Measurements from ENCODE around the gene ADAMTS14. TPM values are rescaled to one million over a fixed set of nuclear protein-coding genes. Genes with fewer than 3 reads are reported as not detected.

ADAMTS14 gene
- total RNA-seq, 1 donor from 2014 or later, result 1.4 TPM

DNA sequence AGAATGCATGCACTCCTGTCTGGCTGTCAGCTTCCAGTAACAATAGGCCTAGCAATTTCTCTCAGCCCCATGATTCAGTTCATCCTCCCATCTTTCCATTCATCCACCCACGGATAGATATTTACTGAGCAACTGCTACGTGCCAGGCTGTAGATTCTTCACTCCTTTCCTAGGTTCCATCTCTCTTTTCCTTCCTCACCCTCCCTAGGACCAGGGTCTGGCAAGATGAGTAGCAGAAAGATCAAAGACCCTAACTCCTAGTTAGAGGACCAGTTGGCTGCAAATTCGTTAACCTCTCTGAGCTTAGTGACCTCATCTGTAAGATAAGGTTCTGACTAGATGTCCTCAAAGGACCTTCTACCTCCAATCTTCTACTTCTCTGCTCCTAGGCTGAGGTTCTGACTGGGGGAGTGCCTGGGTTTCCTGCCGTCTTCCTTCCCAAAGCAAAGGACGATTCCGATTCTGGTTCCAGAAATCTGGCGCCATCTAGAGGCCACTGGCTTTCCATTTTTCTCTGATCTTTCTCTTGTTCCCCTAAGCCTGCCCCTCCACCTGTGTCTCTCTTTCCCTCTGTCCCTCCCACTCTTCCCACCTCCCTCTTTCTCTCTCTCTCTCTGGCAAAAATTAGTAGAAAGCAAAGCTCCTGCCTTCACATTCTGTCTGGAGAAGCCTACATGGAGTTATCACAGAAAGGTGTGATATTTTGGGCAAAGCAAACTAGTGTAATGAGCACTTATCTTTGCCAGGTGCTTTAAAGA, 86.6 kb downstream of the ADAMTS14 start:
- Mint-ChIP-seq H3K27me3 (peaks cover 10% of the 10 kb centered on the region), H3K27ac (no peak overlapping the region), H3K36me3 (no peaks in the 10 kb centered on the region), H3K4me3 (no peak overlapping the region), H3K4me1 (ENCODE audit: unreplicated experiment) (peaks cover 19% of the 10 kb centered on the region), H3K9me3 (no peaks in the 10 kb centered on the region)
- no peak for DNase-seq (ENCODE audit: extremely low spot score, unreplicated experiment)
- TF ChIP-seq, protein P1, sequence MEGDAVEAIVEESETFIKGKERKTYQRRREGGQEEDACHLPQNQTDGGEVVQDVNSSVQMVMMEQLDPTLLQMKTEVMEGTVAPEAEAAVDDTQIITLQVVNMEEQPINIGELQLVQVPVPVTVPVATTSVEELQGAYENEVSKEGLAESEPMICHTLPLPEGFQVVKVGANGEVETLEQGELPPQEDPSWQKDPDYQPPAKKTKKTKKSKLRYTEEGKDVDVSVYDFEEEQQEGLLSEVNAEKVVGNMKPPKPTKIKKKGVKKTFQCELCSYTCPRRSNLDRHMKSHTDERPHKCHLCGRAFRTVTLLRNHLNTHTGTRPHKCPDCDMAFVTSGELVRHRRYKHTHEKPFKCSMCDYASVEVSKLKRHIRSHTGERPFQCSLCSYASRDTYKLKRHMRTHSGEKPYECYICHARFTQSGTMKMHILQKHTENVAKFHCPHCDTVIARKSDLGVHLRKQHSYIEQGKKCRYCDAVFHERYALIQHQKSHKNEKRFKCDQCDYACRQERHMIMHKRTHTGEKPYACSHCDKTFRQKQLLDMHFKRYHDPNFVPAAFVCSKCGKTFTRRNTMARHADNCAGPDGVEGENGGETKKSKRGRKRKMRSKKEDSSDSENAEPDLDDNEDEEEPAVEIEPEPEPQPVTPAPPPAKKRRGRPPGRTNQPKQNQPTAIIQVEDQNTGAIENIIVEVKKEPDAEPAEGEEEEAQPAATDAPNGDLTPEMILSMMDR (conservative IDR thresholded peaks at IDR 0.05), result peak; percentile 91

DNA sequence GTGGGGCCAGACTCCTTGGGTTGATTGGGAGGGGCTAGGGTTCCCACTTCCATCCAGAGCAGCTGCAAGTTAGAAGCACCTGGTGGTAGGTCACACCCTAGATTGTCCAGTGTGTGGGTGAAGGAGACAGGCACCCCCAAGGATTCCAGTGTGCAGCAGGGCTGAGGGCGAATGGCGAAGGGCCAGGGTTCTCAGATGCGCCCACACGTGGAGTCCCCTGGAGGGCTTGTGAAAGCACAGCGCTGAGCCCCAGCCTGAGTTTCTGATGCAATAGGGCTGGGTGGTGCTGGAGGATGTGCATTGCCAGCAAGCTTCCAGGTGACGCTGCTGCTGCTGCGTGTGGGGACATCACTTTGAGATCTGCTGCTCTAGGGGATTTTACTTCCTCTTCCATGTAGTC, 87.5 kb downstream of the ADAMTS14 start:
- H3K27ac Mint-ChIP-seq, result no peak overlapping the region
- peaks cover 6% of the 10 kb centered on the region for H3K27me3 Mint-ChIP-seq
- peaks cover 13% of the 10 kb centered on the region for H3K4me1 Mint-ChIP-seq (ENCODE audit: unreplicated experiment)
- H3K9me3 Mint-ChIP-seq, result no peaks in the 10 kb centered on the region
- H3K4me3 Mint-ChIP-seq, result no peak overlapping the region
- no peaks in the 10 kb centered on the region for H3K36me3 Mint-ChIP-seq
- TF ChIP-seq, protein P1 (conservative IDR thresholded peaks at IDR 0.05), result no peak
- DNase-seq (ENCODE audit: extremely low spot score, unreplicated experiment), result no peak

DNA sequence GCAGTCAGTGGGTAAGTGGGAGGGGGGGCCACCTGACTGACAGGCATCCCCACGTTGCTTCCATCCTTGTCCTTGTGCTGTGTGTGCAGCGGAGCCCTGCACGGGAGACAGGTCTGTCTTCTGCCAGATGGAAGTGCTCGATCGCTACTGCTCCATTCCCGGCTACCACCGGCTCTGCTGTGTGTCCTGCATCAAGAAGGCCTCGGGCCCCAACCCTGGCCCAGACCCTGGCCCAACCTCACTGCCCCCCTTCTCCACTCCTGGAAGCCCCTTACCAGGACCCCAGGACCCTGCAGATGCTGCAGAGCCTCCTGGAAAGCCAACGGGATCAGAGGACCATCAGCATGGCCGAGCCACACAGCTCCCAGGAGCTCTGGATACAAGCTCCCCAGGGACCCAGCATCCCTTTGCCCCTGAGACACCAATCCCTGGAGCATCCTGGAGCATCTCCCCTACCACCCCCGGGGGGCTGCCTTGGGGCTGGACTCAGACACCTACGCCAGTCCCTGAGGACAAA, 88.0 kb downstream of the ADAMTS14 start:
- TF ChIP-seq, protein P1 (conservative IDR thresholded peaks at IDR 0.05), result no peak
- no peak for DNase-seq (ENCODE audit: extremely low spot score, unreplicated experiment)
- peaks cover 2% of the 10 kb centered on the region for H3K9me3 Mint-ChIP-seq
- no peak overlapping the region for H3K4me3 Mint-ChIP-seq
- no peak overlapping the region for H3K27ac Mint-ChIP-seq
- no peaks in the 10 kb centered on the region for H3K36me3 Mint-ChIP-seq
- H3K27me3 Mint-ChIP-seq, result peaks cover 6% of the 10 kb centered on the region
- H3K4me1 Mint-ChIP-seq (ENCODE audit: unreplicated experiment), result peaks cover 9% of the 10 kb centered on the region

DNA sequence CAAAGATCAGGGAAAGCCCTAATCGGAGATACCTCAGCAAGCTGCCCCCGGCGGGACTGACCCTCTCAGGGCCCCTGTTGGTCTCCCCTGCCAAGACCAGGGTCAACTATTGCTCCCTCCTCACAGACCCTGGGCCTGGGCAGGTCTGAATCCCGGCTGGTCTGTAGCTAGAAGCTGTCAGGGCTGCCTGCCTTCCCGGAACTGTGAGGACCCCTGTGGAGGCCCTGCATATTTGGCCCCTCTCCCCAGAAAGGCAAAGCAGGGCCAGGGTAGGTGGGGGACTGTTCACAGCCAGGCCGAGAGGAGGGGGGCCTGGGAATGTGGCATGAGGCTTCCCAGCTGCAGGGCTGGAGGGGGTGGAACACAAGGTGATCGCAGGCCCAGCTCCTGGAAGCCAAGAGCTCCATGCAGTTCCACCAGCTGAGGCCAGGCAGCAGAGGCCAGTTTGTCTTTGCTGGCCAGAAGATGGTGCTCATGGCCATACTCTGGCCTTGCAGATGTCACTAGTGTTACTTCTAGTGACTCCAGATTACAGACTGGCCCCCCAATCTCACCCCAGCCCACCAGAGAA, 88.8 kb downstream of the ADAMTS14 start:
- DNase-seq (ENCODE audit: extremely low spot score, unreplicated experiment), result no peak
- Mint-ChIP-seq H3K9me3 (peaks cover 6% of the 10 kb centered on the region), H3K27ac (no peak overlapping the region)

DNA sequence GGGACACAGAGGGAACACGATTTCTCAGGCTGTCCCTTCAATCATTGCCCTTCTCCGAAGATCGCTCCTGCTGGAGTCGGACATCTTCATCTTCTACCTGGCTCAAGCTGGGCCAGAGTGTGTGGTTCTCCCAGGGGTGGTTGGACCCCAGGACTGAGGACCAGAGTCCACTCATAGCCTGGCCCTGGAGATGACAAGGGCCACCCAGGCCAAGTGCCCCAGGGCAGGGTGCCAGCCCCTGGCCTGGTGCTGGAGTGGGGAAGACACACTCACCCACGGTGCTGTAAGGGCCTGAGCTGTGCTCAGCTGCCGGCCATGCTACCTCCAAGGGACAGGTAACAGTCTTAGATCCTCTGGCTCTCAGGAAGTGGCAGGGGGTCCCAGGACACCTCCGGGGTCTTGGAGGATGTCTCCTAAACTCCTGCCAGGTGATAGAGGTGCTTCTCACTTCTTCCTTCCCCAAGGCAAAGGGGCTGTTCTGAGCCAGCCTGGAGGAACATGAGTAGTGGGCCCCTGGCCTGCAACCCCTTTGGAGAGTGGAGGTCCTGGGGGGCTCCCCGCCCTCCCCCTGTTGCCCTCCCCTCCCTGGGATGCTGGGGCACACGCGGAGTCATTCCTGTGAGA, 89.5 kb downstream of the ADAMTS14 start:
- DNase-seq (ENCODE audit: extremely low spot score, unreplicated experiment), result no peak

More for the DNA sequence above, 88.8 kb downstream of the ADAMTS14 start:
- no peaks in the 10 kb centered on the region for H3K36me3 Mint-ChIP-seq
- H3K4me1 Mint-ChIP-seq (ENCODE audit: unreplicated experiment), result peaks cover 9% of the 10 kb centered on the region
- TF ChIP-seq, protein P1 (conservative IDR thresholded peaks at IDR 0.05), result peak; percentile 35
- no peak overlapping the region for H3K4me3 Mint-ChIP-seq
- H3K27me3 Mint-ChIP-seq, result peaks cover 6% of the 10 kb centered on the region

More for the DNA sequence above, 89.5 kb downstream of the ADAMTS14 start:
- Mint-ChIP-seq H3K27ac (no peak overlapping the region), H3K36me3 (no peaks in the 10 kb centered on the region), H3K9me3 (peaks cover 6% of the 10 kb centered on the region), H3K4me1 (ENCODE audit: unreplicated experiment) (peaks cover 9% of the 10 kb centered on the region), H3K27me3 (peaks cover 7% of the 10 kb centered on the region), H3K4me3 (no peak overlapping the region)
- TF ChIP-seq, protein P1 (conservative IDR thresholded peaks at IDR 0.05), result no peak
